BLaER1 (cell line): ENCODE data around the gene VEGFA.

Experiments used
- H3K27ac ChIP-seq: shearing (Covaris generic); formaldehyde crosslinking; 2 replicates; pipeline ENCODE4 v1.8.1; 2022
- H3K27me3 ChIP-seq: shearing (Covaris generic); formaldehyde crosslinking; 2 replicates; pipeline ENCODE4 v1.8.1; 2022
- H3K36me3 ChIP-seq: shearing (Covaris generic); formaldehyde crosslinking; 2 replicates; pipeline ENCODE4 v1.8.1; 2022
- H3K4me1 ChIP-seq: shearing (Covaris generic); formaldehyde crosslinking; 2 replicates; pipeline ENCODE4 v1.8.1; 2022
- H3K4me2 ChIP-seq: shearing (Covaris generic); formaldehyde crosslinking; 2 replicates; pipeline ENCODE4 v1.8.1; 2022
- H3K4me3 ChIP-seq: shearing (Covaris generic); formaldehyde crosslinking; 2 replicates; pipeline ENCODE4 v1.8.1; 2022
- H3K9ac ChIP-seq: shearing (Covaris generic); formaldehyde crosslinking; 2 replicates; pipeline ENCODE4 v1.8.1; 2022
- H3K9me3 ChIP-seq: shearing (Covaris generic); formaldehyde crosslinking; 2 replicates; pipeline ENCODE4 v1.8.1; 2022
- H4K20me1 ChIP-seq: shearing (Covaris generic); formaldehyde crosslinking; 2 replicates; pipeline ENCODE4 v1.8.1; 2022
- Cebpa-rat ChIP-seq: shearing (Covaris generic); IDR thresholded peaks from 2 replicates; pipeline ENCODE4 v1.8.1; 2022

VEGFA gene

DNA sequence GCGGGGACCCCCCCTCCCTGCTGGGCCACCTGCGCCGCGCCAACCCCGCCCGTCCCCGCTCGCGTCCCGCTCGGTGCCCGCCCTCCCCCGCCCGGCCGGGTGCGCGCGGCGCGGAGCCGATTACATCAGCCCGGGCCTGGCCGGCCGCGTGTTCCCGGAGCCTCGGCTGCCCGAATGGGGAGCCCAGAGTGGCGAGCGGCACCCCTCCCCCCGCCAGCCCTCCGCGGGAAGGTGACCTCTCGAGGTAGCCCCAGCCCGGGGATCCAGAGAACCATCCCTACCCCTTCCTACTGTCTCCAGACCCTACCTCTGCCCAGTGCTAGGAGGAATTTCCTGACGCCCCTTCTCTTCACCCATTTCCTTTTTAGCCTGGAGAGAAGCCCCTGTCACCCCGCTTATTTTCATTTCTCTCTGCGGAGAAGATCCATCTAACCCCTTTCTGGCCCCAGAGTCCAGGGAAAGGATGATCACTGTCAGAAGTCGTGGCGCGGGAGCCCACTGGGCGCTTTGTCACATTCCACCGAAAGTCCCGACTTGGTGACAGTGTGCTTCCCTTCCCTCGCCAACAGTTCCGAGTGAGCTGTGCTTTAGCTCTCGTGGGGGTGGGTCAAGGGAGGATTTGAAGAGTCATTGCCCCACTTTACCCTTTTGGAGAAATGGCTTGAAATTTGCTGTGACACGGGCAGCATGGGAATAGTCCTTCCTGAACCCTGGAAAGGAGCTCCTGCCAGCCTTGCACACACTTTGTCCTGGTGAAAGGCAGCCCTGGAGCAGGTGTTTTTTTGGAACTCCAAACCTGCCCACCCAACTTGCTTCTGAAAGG is 2.1 kb downstream of the VEGFA start:
- H3K4me3 ChIP-seq: peak overlapping the region; percentile 98
- no peaks in the 10 kb centered on the region for H3K27me3 ChIP-seq
- H3K27ac ChIP-seq: peak overlapping the region; percentile 98
- H4K20me1 ChIP-seq: peaks cover 56% of the 10 kb centered on the region
- H3K36me3 ChIP-seq: peaks cover 11% of the 10 kb centered on the region
- no peaks in the 10 kb centered on the region for H3K9me3 ChIP-seq
- H3K9ac ChIP-seq: peak overlapping the region; percentile 97
- no peak for TF ChIP-seq Cebpa-rat
- H3K4me1 ChIP-seq: peaks cover 54% of the 10 kb centered on the region
- H3K4me2 ChIP-seq: peak overlapping the region; percentile 97

DNA sequence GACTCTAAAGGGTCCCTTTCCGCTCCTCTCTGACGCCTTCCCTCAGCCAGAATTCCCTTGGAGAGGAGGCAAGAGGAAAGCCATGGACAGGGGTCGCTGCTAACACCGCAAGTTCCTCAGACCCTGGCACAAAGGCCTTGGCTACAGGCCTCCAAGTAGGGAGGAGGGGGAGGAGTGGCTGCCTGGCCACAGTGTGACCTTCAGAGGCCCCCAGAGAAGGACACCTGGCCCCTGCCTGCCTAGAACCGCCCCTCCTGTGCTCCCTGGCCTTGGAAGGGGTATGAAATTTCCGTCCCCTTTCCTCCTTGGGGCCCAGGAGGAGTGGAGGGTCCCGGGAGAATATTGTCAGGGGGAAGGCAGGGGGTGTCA is 2.7 kb downstream of the VEGFA start:
- Histone ChIP-seq H4K20me1 (peaks cover 62% of the 10 kb centered on the region), H3K4me3 (peak overlapping the region; percentile 98), H3K27ac (peak overlapping the region; percentile 98), H3K27me3 (no peaks in the 10 kb centered on the region), H3K4me2 (peak overlapping the region; percentile 97), H3K9ac (peak overlapping the region; percentile 97), H3K36me3 (peaks cover 17% of the 10 kb centered on the region), H3K4me1 (peaks cover 60% of the 10 kb centered on the region), H3K9me3 (no peaks in the 10 kb centered on the region)
- no peak for TF ChIP-seq Cebpa-rat

DNA sequence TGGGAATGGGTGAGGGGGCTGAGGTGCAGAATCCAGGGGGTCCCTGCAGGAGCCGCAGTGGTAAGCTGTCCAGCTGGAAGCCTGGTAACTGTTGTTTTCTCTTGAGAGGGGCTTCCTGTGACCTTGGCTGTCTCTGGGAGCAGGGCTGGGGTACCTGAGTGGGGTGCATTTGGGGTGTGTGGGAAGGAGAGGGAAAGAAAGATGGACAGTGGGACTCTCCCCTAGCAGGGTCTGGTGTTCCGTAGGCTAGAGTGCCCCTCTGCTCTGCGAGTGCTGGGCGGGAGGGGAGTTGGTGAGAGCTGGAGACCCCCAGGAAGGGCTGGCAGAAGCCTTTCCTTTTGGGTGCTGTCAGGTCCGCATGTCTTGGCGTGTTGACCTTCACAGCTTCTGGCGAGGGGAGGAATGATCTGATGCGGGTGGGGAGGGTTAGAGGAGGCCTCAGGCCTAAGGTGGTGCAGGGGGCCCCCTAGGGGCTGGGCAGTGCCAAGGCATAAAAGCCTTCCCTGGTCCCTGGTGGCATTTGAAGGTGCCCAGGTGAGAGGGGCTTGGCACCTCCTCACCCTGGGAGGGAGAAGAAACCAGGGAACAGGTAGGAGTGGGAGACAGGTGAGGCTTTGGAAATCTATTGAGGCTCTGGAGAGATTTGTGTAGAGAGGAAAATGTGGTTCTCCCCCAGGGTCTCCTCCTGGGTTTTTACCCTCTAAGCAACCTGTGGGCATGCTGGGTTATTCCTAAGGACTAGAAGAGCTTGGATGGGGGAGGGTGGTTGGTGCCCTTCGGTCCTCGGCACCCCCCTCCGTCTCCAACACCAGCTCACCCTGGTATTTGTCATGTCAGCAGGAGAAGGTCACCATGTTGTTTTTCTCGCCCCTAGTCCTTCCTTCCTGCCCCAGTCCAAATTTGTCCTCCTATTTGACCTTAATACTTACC is 3.3 kb downstream of the VEGFA start:
- H3K4me1 ChIP-seq: peaks cover 67% of the 10 kb centered on the region
- H3K36me3 ChIP-seq: peaks cover 24% of the 10 kb centered on the region
- H3K4me2 ChIP-seq: peak overlapping the region; percentile 97
- no peaks in the 10 kb centered on the region for H3K27me3 ChIP-seq
- H4K20me1 ChIP-seq: peaks cover 69% of the 10 kb centered on the region
- H3K4me3 ChIP-seq: peak overlapping the region; percentile 98
- H3K9me3 ChIP-seq: no peaks in the 10 kb centered on the region
- peak overlapping the region; percentile 98 for H3K27ac ChIP-seq
- TF ChIP-seq Cebpa-rat: no peak
- H3K9ac ChIP-seq: peak overlapping the region; percentile 97

DNA sequence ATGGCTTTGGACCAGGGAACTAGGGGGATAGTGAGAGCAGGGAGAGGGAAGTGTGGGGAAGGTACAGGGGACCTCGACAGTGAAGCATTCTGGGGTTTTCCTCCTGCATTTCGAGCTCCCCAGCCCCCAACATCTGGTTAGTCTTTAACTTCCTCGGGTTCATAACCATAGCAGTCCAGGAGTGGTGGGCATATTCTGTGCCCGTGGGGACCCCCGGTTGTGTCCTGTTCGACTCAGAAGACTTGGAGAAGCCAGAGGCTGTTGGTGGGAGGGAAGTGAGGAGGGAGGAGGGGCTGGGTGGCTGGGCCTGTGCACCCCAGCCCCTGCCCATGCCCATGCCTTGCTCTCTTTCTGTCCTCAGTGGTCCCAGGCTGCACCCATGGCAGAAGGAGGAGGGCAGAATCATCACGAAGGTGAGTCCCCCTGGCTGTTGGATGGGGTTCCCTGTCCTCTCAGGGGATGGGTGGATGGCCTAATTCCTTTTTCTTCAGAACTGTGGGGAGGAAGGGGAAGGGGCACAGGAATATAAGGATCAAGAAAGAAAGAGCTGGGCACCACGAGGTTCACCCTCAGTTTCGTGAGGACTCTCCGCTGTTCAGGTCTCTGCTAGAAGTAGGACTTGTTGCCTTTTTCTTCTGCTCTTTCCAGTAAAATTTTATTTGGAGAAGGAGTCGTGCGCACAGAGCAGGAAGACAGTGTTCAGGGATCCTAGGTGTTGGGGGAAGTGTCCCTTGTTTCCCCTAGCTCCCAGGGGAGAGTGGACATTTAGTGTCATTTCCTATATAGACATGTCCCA is 4.2 kb downstream of the VEGFA start:
- H3K36me3 ChIP-seq: peaks cover 32% of the 10 kb centered on the region

DNA sequence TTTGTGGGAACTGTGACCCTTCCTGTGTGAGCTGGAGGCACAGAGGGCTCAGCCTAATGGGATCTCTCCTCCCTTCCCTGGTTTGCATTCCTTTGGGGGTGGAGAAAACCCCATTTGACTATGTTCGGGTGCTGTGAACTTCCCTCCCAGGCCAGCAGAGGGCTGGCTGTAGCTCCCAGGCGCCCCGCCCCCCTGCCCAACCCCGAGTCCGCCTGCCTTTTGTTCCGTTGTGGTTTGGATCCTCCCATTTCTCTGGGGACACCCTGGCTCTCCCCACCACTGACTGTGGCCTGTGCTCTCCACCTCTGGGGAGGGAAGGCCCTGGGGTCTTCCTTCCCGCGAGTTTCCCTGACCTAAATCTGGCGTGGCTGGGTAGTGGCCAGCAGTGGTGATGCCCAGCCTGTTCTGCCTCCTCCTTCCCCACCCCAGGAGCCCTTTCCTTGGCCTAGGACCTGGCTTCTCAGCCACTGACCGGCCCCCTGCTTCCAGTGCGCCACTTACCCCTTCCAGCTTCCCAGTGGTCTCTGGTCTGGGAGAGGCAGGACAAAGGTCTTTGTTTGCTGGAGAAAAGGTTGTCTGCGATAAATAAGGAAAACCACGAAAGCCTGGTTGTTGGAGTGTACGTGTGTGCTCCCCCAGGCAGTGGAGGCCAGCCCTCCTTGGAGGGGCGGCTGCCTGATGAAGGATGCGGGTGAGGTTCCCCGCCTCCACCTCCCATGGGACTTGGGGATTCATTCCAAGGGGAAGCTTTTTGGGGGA is 4.9 kb downstream of the VEGFA start:
- Histone ChIP-seq H3K4me1 (peaks cover 76% of the 10 kb centered on the region), H3K4me3 (peak overlapping the region; percentile 98), H3K9me3 (no peaks in the 10 kb centered on the region), H3K9ac (peak overlapping the region; percentile 97), H3K36me3 (peaks cover 40% of the 10 kb centered on the region), H3K27ac (peak overlapping the region; percentile 98), H4K20me1 (peaks cover 85% of the 10 kb centered on the region), H3K27me3 (no peaks in the 10 kb centered on the region), H3K4me2 (peak overlapping the region; percentile 97)
- TF ChIP-seq Cebpa-rat: no peak

More for the DNA sequence above, 4.2 kb downstream of the VEGFA start:
- no peak for TF ChIP-seq Cebpa-rat
- peaks cover 77% of the 10 kb centered on the region for H4K20me1 ChIP-seq
- peak overlapping the region; percentile 97 for H3K4me2 ChIP-seq
- peaks cover 71% of the 10 kb centered on the region for H3K4me1 ChIP-seq
- H3K4me3 ChIP-seq: peak overlapping the region; percentile 98
- H3K27ac ChIP-seq: peak overlapping the region; percentile 98
- no peaks in the 10 kb centered on the region for H3K27me3 ChIP-seq
- no peaks in the 10 kb centered on the region for H3K9me3 ChIP-seq
- peak overlapping the region; percentile 97 for H3K9ac ChIP-seq

DNA sequence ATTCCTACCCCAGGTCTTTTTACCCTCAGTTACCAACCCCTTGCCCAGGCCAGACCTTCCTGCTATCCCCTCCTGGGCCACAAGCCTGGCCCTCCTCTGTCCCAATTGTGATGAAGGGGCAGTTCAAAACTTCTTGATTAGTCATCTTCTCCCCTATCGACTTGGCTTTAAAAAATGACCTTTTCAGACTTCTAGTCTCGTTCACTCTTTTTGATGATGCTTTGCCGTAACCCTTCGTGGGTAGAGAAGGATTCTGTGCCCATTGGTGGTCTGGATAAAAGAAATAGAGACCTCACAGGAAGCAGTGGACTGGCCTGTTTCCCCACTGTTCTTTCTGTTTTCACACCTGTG is 5.5 kb downstream of the VEGFA start:
- peak overlapping the region; percentile 97 for H3K4me2 ChIP-seq
- peaks cover 87% of the 10 kb centered on the region for H4K20me1 ChIP-seq
- no peak for TF ChIP-seq Cebpa-rat
- peak overlapping the region; percentile 98 for H3K4me3 ChIP-seq
- H3K4me1 ChIP-seq: peaks cover 82% of the 10 kb centered on the region
- H3K9me3 ChIP-seq: no peaks in the 10 kb centered on the region
- peaks cover 46% of the 10 kb centered on the region for H3K36me3 ChIP-seq
- H3K9ac ChIP-seq: peak overlapping the region; percentile 97
- H3K27me3 ChIP-seq: no peaks in the 10 kb centered on the region
- peak overlapping the region; percentile 98 for H3K27ac ChIP-seq

DNA sequence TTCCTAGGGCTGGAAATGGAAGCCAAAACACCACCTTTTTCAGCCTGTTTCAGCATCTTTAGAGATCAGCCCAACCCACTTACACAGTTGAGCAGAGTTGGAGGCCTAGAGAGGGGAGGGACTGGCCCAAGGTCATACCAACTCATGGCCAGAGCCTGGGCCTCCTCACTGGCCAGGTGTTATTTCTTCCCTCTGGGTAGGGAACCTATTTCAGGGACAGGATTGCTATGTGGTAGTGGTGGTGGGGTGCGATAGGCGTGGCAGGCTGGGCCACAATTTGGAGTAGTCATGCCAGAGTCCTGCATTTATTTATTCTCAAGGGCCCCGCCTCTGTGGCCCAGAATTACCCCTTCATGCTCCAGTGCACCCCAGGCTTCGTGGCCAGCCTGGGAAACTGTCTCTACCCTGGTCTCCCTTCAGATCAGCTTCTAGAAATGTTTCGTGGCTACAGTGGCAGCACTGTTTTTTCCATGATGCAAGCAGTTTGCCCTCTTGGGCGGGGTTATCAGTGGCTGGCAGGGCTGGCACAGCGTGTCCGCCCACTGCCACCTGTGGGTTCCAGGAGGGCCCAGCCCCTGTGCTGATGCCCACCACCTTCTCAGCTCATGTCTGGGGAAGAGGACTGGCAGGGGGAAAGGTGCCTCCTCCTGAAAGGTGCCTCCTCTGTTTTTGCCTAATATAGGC is 6.2 kb downstream of the VEGFA start:
- peak overlapping the region; percentile 97 for H3K4me2 ChIP-seq
- TF ChIP-seq Cebpa-rat: no peak
- H3K4me3 ChIP-seq: peak overlapping the region; percentile 38; the same call in 1 of the 2 replicates
- peaks cover 89% of the 10 kb centered on the region for H3K4me1 ChIP-seq
- peaks cover 53% of the 10 kb centered on the region for H3K36me3 ChIP-seq
- no peaks in the 10 kb centered on the region for H3K27me3 ChIP-seq
- no peaks in the 10 kb centered on the region for H3K9me3 ChIP-seq
- H3K9ac ChIP-seq: peak overlapping the region; percentile 2; the same call in 1 of the 2 replicates
- H4K20me1 ChIP-seq: peaks cover 87% of the 10 kb centered on the region
- H3K27ac ChIP-seq: peak overlapping the region; percentile 37; the same call in 1 of the 2 replicates
